ENCODE measurements around the gene LRRN4CL.
A peak's percentile ranks its signal among the peaks of the same experiment; 100 is the strongest.
"Not testable (repeated sequence)": the region's sequence is repeated elsewhere in the genome, so short reads cannot be mapped to it uniquely, and the experiment has no call there.

Gene LRRN4CL

GRCh38 chr11:62708793-62709192, 19.5 kb upstream of the LRRN4CL start:
- H3K9me3 ChIP-seq (ENCODE audit: low read length): no peaks in the 10 kb centered on the region
- no peaks in the 10 kb centered on the region for H3K27me3 ChIP-seq (ENCODE audit: control insufficient read depth in 1 of 2, insufficient read depth in 2 of 2, low read length in 2 of 2)
- H3K36me3 ChIP-seq (ENCODE audit: insufficient read depth, low read length): peaks cover 21% of the 10 kb centered on the region
- peak overlapping the region; percentile 51 to 90 for H3K4me3 ChIP-seq (ENCODE audit: low read depth in 1 of 2, low read length in 2 of 2)
- H3K4me1 ChIP-seq (ENCODE audit: insufficient read depth, low read length): peaks cover 37% of the 10 kb centered on the region
- peak overlapping the region; percentile 90 for H3K27ac ChIP-seq (ENCODE audit: low read depth, low read length)
- peak overlapping the region; percentile 79 for H3K9ac ChIP-seq (ENCODE audit: low read length)

- Histone ChIP-seq H3K4me3 (ENCODE audit: low read depth in 1 of 2, low read length in 2 of 2) (peak overlapping the region; percentile 51 to 90), H3K4me1 (ENCODE audit: insufficient read depth, low read length) (peaks cover 37% of the 10 kb centered on the region), H3K36me3 (ENCODE audit: insufficient read depth, low read length) (peaks cover 17% of the 10 kb centered on the region), H3K27ac (ENCODE audit: low read depth, low read length) (peak overlapping the region; percentile 90), H3K9ac (ENCODE audit: low read length) (no peak overlapping the region), H3K9me3 (ENCODE audit: low read length) (no peaks in the 10 kb centered on the region), H3K27me3 (ENCODE audit: control insufficient read depth in 1 of 2, insufficient read depth in 2 of 2, low read length in 2 of 2) (no peaks in the 10 kb centered on the region)
These were observed 19.1 kb upstream of the LRRN4CL start for GRCh38 chr11:62708392-62708791.

DNA sequence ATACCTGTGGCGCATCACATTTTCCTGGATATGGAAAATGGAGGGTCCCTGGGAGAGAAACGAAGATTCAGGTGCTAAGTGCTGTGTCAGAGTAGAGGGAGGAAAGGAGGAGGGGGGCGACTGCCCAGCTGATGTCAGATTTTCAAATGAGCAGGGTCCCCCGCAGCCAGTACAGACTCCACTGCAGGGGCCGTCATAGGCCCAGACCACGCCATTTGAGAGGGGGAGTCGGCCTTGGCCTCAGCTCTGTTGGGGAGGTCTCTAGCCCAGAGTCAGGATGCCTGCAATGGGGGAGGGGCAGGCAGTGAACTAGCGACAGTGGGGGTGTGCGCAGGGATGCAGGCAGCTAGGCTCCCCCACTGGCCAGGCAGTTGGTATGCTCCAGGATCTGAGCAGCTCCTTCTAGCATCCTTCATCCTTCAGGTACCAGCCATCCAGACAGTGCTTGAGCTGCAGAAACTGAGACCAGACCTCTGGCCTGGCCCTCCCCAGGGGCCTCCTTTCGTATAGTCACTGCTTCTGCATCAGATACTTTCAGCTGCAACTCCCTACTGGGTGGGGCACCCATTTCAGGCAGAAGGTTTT, 18.0 kb upstream of the LRRN4CL start, which contains the start of the genes BSCL2 and GNG3:
Gene BSCL2 (minus strand): TSS at position 148 of the 585 bp plus-strand sequence. CDS start 229 bp downstream, outside the sequence.
Gene GNG3 (plus strand): TSS at position 400 of the 585 bp plus-strand sequence. CDS start 620 bp downstream, outside the sequence.
- no peaks in the 10 kb centered on the region for H3K9me3 ChIP-seq (ENCODE audit: low read length)
- no peaks in the 10 kb centered on the region for H3K27me3 ChIP-seq (ENCODE audit: control insufficient read depth in 1 of 2, insufficient read depth in 2 of 2, low read length in 2 of 2)
- peak within 1 kb of the TSS; percentile 90 for H3K27ac ChIP-seq (ENCODE audit: low read depth, low read length)
- peak within 1 kb of the TSS; percentile 14 for H3K9ac ChIP-seq (ENCODE audit: low read length)
- H3K4me1 ChIP-seq (ENCODE audit: insufficient read depth, low read length): peaks cover 37% of the 10 kb centered on the region
- peaks cover 9% of the 10 kb centered on the region for H3K36me3 ChIP-seq (ENCODE audit: insufficient read depth, low read length)
- H3K4me3 ChIP-seq (ENCODE audit: low read depth in 1 of 2, low read length in 2 of 2): peak within 1 kb of the TSS; percentile 51 to 90

DNA sequence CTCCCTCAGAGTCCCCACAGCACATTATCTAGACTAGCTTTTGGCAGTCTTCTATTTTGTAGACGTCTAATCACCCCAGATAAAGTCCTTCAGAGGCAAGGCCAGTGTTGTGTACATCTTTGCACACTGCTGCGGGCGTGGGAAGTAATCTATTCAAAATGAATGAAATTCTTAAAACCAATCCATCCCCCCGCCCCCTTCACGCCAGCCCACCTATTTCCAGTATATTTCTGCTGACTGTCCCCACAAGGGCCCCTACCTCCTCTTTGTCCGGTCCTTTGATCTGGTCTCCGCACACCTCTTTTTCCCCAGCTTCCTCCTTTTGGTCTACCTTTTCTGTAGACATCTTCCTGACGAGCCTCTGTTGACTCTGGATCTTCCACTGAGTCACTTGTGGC, 17.5 kb upstream of the LRRN4CL start:
- peak overlapping the region; percentile 86 for H3K27ac ChIP-seq (ENCODE audit: low read depth, low read length)
- H3K27me3 ChIP-seq (ENCODE audit: control insufficient read depth in 1 of 2, insufficient read depth in 2 of 2, low read length in 2 of 2): no peaks in the 10 kb centered on the region
- peak overlapping the region; percentile 14 for H3K9ac ChIP-seq (ENCODE audit: low read length)
- H3K9me3 ChIP-seq (ENCODE audit: low read length): no peaks in the 10 kb centered on the region
- H3K4me1 ChIP-seq (ENCODE audit: insufficient read depth, low read length): peaks cover 37% of the 10 kb centered on the region
- H3K4me3 ChIP-seq (ENCODE audit: low read depth in 1 of 2, low read length in 2 of 2): peak overlapping the region; percentile 43 to 88
- H3K36me3 ChIP-seq (ENCODE audit: insufficient read depth, low read length): peaks cover 6% of the 10 kb centered on the region

DNA sequence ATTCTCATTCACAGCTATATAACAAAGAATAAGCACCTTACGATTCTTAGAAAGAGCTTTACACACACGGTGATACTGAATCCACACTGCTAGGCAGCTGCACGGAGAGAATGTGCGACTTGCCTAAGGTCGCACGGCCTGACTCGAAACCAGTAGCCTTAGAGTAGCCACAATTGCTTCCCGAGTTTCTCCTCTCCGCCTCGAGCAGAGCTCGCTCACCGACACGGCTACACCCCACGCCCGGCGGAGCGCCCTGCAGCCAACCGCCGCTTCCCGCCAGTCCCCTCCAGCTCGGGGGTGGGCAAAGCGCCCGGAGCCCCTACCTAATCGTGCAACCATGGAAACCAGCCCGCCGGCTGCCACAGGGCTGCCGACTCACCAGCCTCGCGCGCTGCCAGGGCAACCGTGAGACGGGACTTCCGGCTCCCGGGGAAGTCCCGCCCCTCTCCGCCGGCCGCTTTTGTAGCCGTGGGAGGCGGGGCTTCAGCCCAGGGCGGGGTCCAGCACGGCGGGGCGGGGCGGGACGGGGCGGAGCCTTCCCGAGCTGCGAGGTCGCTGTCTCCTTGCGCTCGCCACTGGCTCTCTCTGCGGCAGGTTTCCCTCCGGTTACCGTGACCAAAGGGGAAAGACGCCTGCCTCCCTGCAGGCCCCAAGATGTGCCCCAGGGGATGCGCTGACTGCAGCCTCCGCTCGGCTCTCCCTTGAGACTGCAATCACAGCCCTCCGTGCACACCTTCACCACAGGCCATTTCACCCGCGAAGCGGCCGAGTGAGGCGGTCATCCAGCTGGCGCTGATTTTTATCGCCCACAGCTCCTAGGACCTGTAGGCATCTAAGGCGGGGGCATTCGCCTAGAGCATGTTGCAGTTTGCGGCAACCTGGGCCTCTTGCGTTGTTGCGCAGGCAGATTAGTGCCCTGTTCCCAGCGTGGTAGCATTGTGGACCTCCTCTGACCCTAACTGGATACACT, 16.8 kb upstream of the LRRN4CL start:
- Histone ChIP-seq H3K36me3 (ENCODE audit: insufficient read depth, low read length) (peaks cover 1% of the 10 kb centered on the region), H3K4me3 (ENCODE audit: low read depth in 1 of 2, low read length in 2 of 2) (peak overlapping the region; percentile 43 to 88), H3K27me3 (ENCODE audit: control insufficient read depth in 1 of 2, insufficient read depth in 2 of 2, low read length in 2 of 2) (no peaks in the 10 kb centered on the region), H3K4me1 (ENCODE audit: insufficient read depth, low read length) (peaks cover 37% of the 10 kb centered on the region), H3K9me3 (ENCODE audit: low read length) (no peaks in the 10 kb centered on the region), H3K9ac (ENCODE audit: low read length) (peak overlapping the region; percentile 92), H3K27ac (ENCODE audit: low read depth, low read length) (peak overlapping the region; percentile 94)

DNA sequence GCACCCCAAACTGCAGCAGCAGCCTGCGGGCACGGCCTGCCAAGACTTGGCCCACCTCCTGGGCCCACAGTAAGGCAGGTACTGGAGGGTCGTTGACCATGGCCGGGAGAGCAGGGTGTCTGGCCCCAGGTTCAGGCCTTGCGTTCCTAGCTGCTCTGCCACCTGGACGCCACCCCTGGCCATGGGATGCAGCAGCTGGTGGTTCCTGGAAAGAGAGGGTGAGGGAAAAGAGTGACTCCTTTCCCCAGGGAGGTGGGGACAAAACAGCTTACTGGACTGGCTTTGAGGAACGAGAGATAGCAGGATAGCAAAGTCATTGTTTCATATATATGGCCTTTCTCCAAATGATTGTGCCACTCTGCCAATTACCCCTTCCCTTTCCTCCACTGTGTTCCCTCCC, 16.1 kb upstream of the LRRN4CL start:
- Histone ChIP-seq H3K9me3 (ENCODE audit: low read length) (no peaks in the 10 kb centered on the region), H3K4me1 (ENCODE audit: insufficient read depth, low read length) (peaks cover 36% of the 10 kb centered on the region), H3K4me3 (ENCODE audit: low read depth in 1 of 2, low read length in 2 of 2) (peak overlapping the region; percentile 43 to 88), H3K9ac (ENCODE audit: low read length) (peak overlapping the region; percentile 92), H3K27ac (ENCODE audit: low read depth, low read length) (peak overlapping the region; percentile 94), H3K27me3 (ENCODE audit: control insufficient read depth in 1 of 2, insufficient read depth in 2 of 2, low read length in 2 of 2) (no peaks in the 10 kb centered on the region), H3K36me3 (ENCODE audit: insufficient read depth, low read length) (no peaks in the 10 kb centered on the region)

DNA sequence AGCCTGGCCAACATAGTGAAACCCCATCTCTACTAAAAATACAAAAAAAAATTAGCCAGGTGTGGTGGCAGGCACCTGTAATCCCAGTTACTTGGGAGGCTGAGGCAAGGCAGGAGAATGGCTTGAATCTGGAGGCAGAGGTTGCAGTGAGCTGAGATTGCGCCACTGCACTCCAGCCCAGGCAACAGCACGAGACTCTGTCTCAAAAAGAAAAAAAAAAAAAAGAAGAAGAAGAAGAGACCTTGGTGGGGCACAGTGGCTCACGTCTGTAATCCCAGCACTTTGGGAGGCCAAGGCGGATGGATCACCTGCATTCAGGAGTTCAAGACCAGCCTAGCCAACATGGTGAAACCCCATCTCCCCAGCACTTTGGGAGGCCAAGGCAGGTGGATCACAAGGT, 14.6 kb upstream of the LRRN4CL start:
- H3K36me3 ChIP-seq (ENCODE audit: insufficient read depth, low read length); H3K9ac ChIP-seq (ENCODE audit: low read length); H3K27me3 ChIP-seq (ENCODE audit: control insufficient read depth in 1 of 2, insufficient read depth in 2 of 2, low read length in 2 of 2); H3K9me3 ChIP-seq (ENCODE audit: low read length); H3K4me3 ChIP-seq (ENCODE audit: low read depth in 1 of 2, low read length in 2 of 2); H3K27ac ChIP-seq (ENCODE audit: low read depth, low read length): not testable (repeated sequence)
- H3K4me1 ChIP-seq (ENCODE audit: insufficient read depth, low read length): peaks cover 27% of the 10 kb centered on the region

DNA sequence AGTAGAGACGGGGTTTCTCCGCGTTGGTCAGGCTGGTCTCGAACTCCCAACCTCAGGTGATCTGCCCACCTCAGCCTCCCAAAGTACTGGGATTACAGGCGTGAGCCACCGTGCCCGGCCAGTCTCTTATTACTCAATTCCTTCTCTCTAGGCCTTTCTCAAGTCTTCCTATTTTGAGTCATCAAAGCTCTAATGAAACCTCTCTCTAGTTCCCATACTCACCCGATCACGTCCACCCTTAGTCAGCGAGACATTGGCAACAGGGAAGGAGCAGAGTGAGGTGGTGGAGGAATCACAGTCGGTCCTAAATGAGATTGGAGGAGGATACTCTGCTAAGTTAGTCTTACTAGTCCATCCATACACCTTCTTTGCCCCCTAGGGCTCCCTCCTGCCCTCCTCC, 12.9 kb upstream of the LRRN4CL start:
- no peaks in the 10 kb centered on the region for H3K27me3 ChIP-seq (ENCODE audit: control insufficient read depth in 1 of 2, insufficient read depth in 2 of 2, low read length in 2 of 2)
- H3K9me3 ChIP-seq (ENCODE audit: low read length): no peaks in the 10 kb centered on the region
- no peaks in the 10 kb centered on the region for H3K36me3 ChIP-seq (ENCODE audit: insufficient read depth, low read length)
- H3K4me3 ChIP-seq (ENCODE audit: low read depth in 1 of 2, low read length in 2 of 2): no peak overlapping the region
- H3K9ac ChIP-seq (ENCODE audit: low read length): no peak overlapping the region
- H3K27ac ChIP-seq (ENCODE audit: low read depth, low read length): no peak overlapping the region
- peaks cover 18% of the 10 kb centered on the region for H3K4me1 ChIP-seq (ENCODE audit: insufficient read depth, low read length)

- Histone ChIP-seq H3K9ac (ENCODE audit: low read length) (no peak overlapping the region), H3K4me1 (ENCODE audit: insufficient read depth, low read length) (peaks cover 15% of the 10 kb centered on the region), H3K36me3 (ENCODE audit: insufficient read depth, low read length) (peaks cover 18% of the 10 kb centered on the region), H3K4me3 (ENCODE audit: low read depth in 1 of 2, low read length in 2 of 2) (no peak overlapping the region), H3K9me3 (ENCODE audit: low read length) (no peaks in the 10 kb centered on the region), H3K27me3 (ENCODE audit: control insufficient read depth in 1 of 2, insufficient read depth in 2 of 2, low read length in 2 of 2) (no peaks in the 10 kb centered on the region), H3K27ac (ENCODE audit: low read depth, low read length) (no peak overlapping the region)
These were observed 5.3 kb upstream of the LRRN4CL start for GRCh38 chr11:62694455-62695167.

DNA sequence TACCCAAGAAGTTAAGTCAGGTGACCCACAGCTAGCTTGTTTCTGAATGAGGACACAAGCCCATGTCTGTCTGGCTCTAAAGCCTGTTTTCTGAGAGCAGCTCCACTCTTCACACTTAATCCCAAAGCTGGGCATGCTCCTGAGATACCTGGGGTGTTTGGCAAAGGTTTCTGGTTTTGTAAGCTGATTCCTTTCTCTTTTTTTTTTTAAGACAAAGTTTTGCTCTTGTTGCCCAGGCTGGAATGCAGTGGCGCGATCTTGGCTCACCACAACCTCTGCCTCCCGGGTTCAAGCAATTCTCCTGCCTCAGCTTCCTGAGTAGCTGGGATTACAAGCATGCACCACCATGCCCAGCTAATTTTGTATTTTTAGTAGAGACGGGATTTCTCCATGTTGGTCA, 4.3 kb upstream of the LRRN4CL start:
- H3K4me3 ChIP-seq (ENCODE audit: low read depth in 1 of 2, low read length in 2 of 2); H3K9me3 ChIP-seq (ENCODE audit: low read length); H3K27me3 ChIP-seq (ENCODE audit: control insufficient read depth in 1 of 2, insufficient read depth in 2 of 2, low read length in 2 of 2); H3K9ac ChIP-seq (ENCODE audit: low read length); H3K27ac ChIP-seq (ENCODE audit: low read depth, low read length): not testable (repeated sequence)
- peaks cover 18% of the 10 kb centered on the region for H3K36me3 ChIP-seq (ENCODE audit: insufficient read depth, low read length)
- H3K4me1 ChIP-seq (ENCODE audit: insufficient read depth, low read length): peaks cover 15% of the 10 kb centered on the region

- H3K4me1 ChIP-seq (ENCODE audit: insufficient read depth, low read length): peaks cover 11% of the 10 kb centered on the region
- no peaks in the 10 kb centered on the region for H3K9me3 ChIP-seq (ENCODE audit: low read length)
- H3K4me3 ChIP-seq (ENCODE audit: low read depth in 1 of 2, low read length in 2 of 2): peak overlapping the region; percentile 5 to 44
- no peak overlapping the region for H3K9ac ChIP-seq (ENCODE audit: low read length)
- H3K36me3 ChIP-seq (ENCODE audit: insufficient read depth, low read length): peaks cover 18% of the 10 kb centered on the region
- H3K27me3 ChIP-seq (ENCODE audit: control insufficient read depth in 1 of 2, insufficient read depth in 2 of 2, low read length in 2 of 2): peaks cover 0 to 9% of the 10 kb centered on the region in 2 donors
- peak overlapping the region; percentile 60 for H3K27ac ChIP-seq (ENCODE audit: low read depth, low read length)
These were observed 839 bp downstream of the LRRN4CL start for GRCh38 chr11:62688491-62688890.

Measured in muscle layer of colon (tissue), 2 donors.